IMR-90 (cell line): ENCODE measurements around the gene RNGTT. TPM values are rescaled to one million over a fixed set of nuclear protein-coding genes. Genes with fewer than 3 reads are reported as not detected.

Source experiments
- ATAC-seq: fragments of 200-7000 bp; cut with Tn5 transposase; 2 replicates; pipeline ENCODE4 v1.9.1; 2020; ENCODE audit warnings: low read depth, mild to moderate bottlenecking, moderate library complexity
- BruUV-seq: library from RNA; stranded (reverse); fragments of 400-500 nt; replicated peaks from 2 replicates; lab custom pipeline; 2021; lab: Mats Ljungman, UMichigan
- CTCF ChIA-PET: fragments of 300-600 bp; formaldehyde crosslinking; extraction: SDS; loops from one replicate; lab custom pipeline; 2021; ENCODE audit warnings: antibody characterized with exemption; lab: Yijun Ruan, JAX
- POLR2A ChIA-PET: fragments of 300-600 bp; sonication (Branson Sonifier 250); formaldehyde crosslinking; loops from one replicate; lab custom pipeline; 2022; ENCODE audit warnings: antibody characterized with exemption; ENCODE audit not compliant: unreplicated experiment; lab: Charles Lee
- DNase-seq: peaks from one replicate; pipeline ENCODE4 v3.0.0; 2013
- H2AFZ ChIP-seq: replicated peaks from 2 replicates; pipeline ENCODE3; 2013; ENCODE audit warnings: low read length, mild to moderate bottlenecking; ENCODE audit not compliant: poor library complexity
- H2AK5ac ChIP-seq: 2 replicates; pipeline ENCODE4 v1.6.1; 2013; ENCODE audit warnings: low read depth, low read length, inconsistent platforms
- H2AK9ac ChIP-seq: replicated peaks from 2 replicates; pipeline ENCODE3; 2013; ENCODE audit warnings: mild to moderate bottlenecking, low read depth, low read length, moderate library complexity; ENCODE audit not compliant: poor library complexity
- H2BK120ac ChIP-seq: 2 replicates; pipeline ENCODE4 v1.6.1; 2013; ENCODE audit warnings: low read depth, low read length, inconsistent platforms
- H2BK15ac ChIP-seq: 3 replicates; pipeline ENCODE4 v1.6.1; 2013; ENCODE audit warnings: low read depth, low read length, inconsistent platforms
- H2BK20ac ChIP-seq: 2 replicates; pipeline ENCODE4 v1.6.1; 2013; ENCODE audit warnings: low read depth, mild to moderate bottlenecking, inconsistent platforms, low read length, moderate library complexity
- H2BK5ac ChIP-seq: 2 replicates; pipeline ENCODE4 v1.6.1; 2013; ENCODE audit warnings: mild to moderate bottlenecking, low read depth, low read length, inconsistent platforms; ENCODE audit not compliant: poor library complexity, severe bottlenecking
- H3K14ac ChIP-seq: replicated peaks from 2 replicates; pipeline ENCODE4 v1.6.1; 2013; ENCODE audit warnings: low read depth, low read length, inconsistent platforms
- H3K18ac ChIP-seq: 2 replicates; pipeline ENCODE4 v1.6.1; 2013; ENCODE audit warnings: low read depth, low read length, control low read depth
- H3K23ac ChIP-seq: 2 replicates; pipeline ENCODE4 v1.6.1; 2013; ENCODE audit warnings: low read depth, low read length, inconsistent platforms
- H3K27ac ChIP-seq: 2 replicates; pipeline ENCODE4 v1.5.1; 2013; ENCODE audit warnings: mild to moderate bottlenecking, control low read depth, low read length; ENCODE audit not compliant: insufficient read depth
- H3K27me3 ChIP-seq: 2 replicates; pipeline ENCODE4 v1.6.1; 2013; ENCODE audit warnings: low read length; ENCODE audit not compliant: control insufficient read depth, insufficient read depth
- H3K36me3 ChIP-seq: 2 replicates; pipeline ENCODE4 v1.6.1; 2013; ENCODE audit warnings: low read length, mixed read lengths; ENCODE audit not compliant: control insufficient read depth, insufficient read depth
- H3K4ac ChIP-seq: 2 replicates; pipeline ENCODE4 v1.6.1; 2013; ENCODE audit warnings: low read depth, low read length, inconsistent platforms
- H3K4me1 ChIP-seq: 2 replicates; pipeline ENCODE4 v1.6.1; 2013; ENCODE audit warnings: low read length, mixed read lengths; ENCODE audit not compliant: control insufficient read depth, insufficient read depth
- H3K4me2 ChIP-seq: 2 replicates; pipeline ENCODE4 v1.6.1; 2013; ENCODE audit warnings: low read depth, mild to moderate bottlenecking, control low read depth, low read length, moderate library complexity
- H3K4me3 ChIP-seq: 2 replicates; pipeline ENCODE4 v1.5.1; 2013; ENCODE audit warnings: low read depth, mild to moderate bottlenecking, control low read depth, low read length, moderate library complexity; ENCODE audit not compliant: insufficient read depth
- H3K56ac ChIP-seq: 2 replicates; pipeline ENCODE4 v1.6.1; 2013; ENCODE audit warnings: low read length, inconsistent platforms; ENCODE audit not compliant: insufficient read depth; ENCODE audit errors: extremely low read depth
- H3K79me1 ChIP-seq, 2 experiments: 2 replicates each; pipeline ENCODE4 v1.6.1; 2013; ENCODE audit warnings: low read length in 2 of 2, inconsistent platforms in 1 of 2, low read depth in 1 of 2
- H3K9ac ChIP-seq: 2 replicates; pipeline ENCODE4 v1.6.1; 2013; ENCODE audit warnings: low read depth, low read length, control low read depth
- H3K9me1 ChIP-seq: 2 replicates; pipeline ENCODE4 v1.6.1; 2013; ENCODE audit warnings: low read length, inconsistent platforms; ENCODE audit not compliant: insufficient read depth
- H3K9me3 ChIP-seq: 2 replicates; pipeline ENCODE4 v1.6.1; 2013; ENCODE audit warnings: low read length; ENCODE audit not compliant: control insufficient read depth, insufficient read depth
- H4K20me1 ChIP-seq: 2 replicates; pipeline ENCODE4 v1.6.1; 2013; ENCODE audit warnings: low read length, inconsistent platforms; ENCODE audit not compliant: insufficient read depth
- H4K5ac ChIP-seq: 2 replicates; pipeline ENCODE4 v1.6.1; 2013; ENCODE audit warnings: mild to moderate bottlenecking, low read depth, low read length, control low read depth
- H4K8ac ChIP-seq, 2 experiments: 2 replicates each; pipeline ENCODE4 v1.6.1; 2013; ENCODE audit warnings: low read depth in 2 of 2, low read length in 2 of 2, control low read depth in 1 of 2, inconsistent platforms in 1 of 2
- H4K91ac ChIP-seq: 2 replicates; pipeline ENCODE4 v1.6.1; 2013; ENCODE audit warnings: low read depth, low read length, inconsistent platforms; ENCODE audit not compliant: insufficient read depth
- FOS ChIP-seq: fragments of 150-350 bp; IDR thresholded peaks from 2 replicates; pipeline ENCODE4 v1.6.1; 2016; ENCODE audit warnings: low read depth, low read length
- dilution Hi-C: fragments of 300-500 bp; cut with HindIII; formaldehyde crosslinking; loops from one replicate; pipeline ENCODE4 v1.14.3; 2018; ENCODE audit warnings: low sequenced_read_pairs; ENCODE audit not compliant: unreplicated experiment
- in situ Hi-C: fragments of 300-500 bp; cut with MboI; formaldehyde crosslinking; loops from 3 replicates; pipeline ENCODE4 v1.14.3; 2019; ENCODE audit warnings: low sequenced_read_pairs, inconsistent platforms, mixed read lengths
- intact Hi-C: fragments of 100-400 bp; cut with micrococcal nuclease; formaldehyde crosslinking; loops from 2 replicates; pipeline ENCODE4 v1.10.0; 2022
- polyA plus RNA-seq, 3 experiments: library from polyadenylated mRNA; depleted of rRNA; stranded (reverse); fragments of >200 nt; gene quantifications; 2 replicates each; pipeline ENCODE4 v1.2.3, GENCODE V29; 2012; ENCODE audit warnings: low replicate concordance in 1 of 3
- total RNA-seq: library from RNA; depleted of rRNA; stranded (reverse); fragments of >200 nt; gene quantifications from 2 replicates; pipeline ENCODE4 v1.2.3, GENCODE V29; 2012

Gene RNGTT
- total and polyA plus RNA-seq, 2 of the 4 experiments (the other 2 are of a cell fraction), result 5.4 to 21.7 TPM

DNA sequence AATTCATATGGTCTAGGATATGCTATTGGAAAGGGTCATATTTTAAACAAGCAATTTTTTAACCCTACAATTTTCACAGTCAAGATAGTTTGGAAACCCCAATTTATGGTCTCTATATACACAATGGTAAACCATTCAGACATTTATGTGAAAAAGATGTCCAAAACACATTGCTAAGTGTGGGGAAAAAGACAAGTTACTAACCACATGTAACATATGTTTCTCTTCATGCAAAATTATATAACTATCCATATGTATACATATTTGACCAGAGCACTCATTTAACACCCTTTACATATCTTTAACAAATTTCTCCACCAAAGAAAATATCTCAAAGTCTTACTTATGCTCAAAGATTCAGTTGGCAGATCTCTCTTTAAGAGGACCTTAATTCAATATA is 110.6 kb downstream of the RNGTT start:
- no peak overlapping the region for H4K91ac ChIP-seq
- no peak for ATAC-seq
- CTCF ChIA-PET, result interaction anchor here (0.7 kb wide), 1 partner anchor 12 kb away, joined by 4 read pairs; no protein-coding TSS in a partner anchor

More for the DNA sequence above, 110.6 kb downstream of the RNGTT start:
- Histone ChIP-seq H3K4me3 (no peak overlapping the region), H3K23ac (no peak overlapping the region), H3K9me1 (no peaks in the 10 kb centered on the region), H4K20me1 (no peaks in the 10 kb centered on the region), H3K27ac (no peak overlapping the region), H3K14ac (no peak overlapping the region), H4K8ac (no peak overlapping the region), H2AFZ (no peak overlapping the region), H3K4me1 (peaks cover 2% of the 10 kb centered on the region; the same call in 1 of the 2 replicates), H2BK5ac (no peak overlapping the region), H2BK120ac (no peak overlapping the region), H3K56ac (no peak overlapping the region), H2AK9ac (no peak overlapping the region), H3K9ac (no peak overlapping the region), H2BK15ac (no peak overlapping the region), H3K79me1 (0 out of 4 replicates have a peak, but pooled peaks cover 0 to 2% of the 10 kb centered on the region in 2 experiments), H3K9me3 (no peaks in the 10 kb centered on the region), H3K4ac (no peak overlapping the region), H2BK20ac (no peak overlapping the region), H3K18ac (no peak overlapping the region), H2AK5ac (no peak overlapping the region), H4K5ac (no peak overlapping the region), H3K4me2 (no peak overlapping the region), H3K27me3 (no peaks in the 10 kb centered on the region), H3K36me3 (no peaks in the 10 kb centered on the region)
- no peak for TF ChIP-seq FOS
- dilution Hi-C loops (no loop called here), in situ Hi-C loops (loop anchor here (25.0 kb wide), 1 partner anchor 1290 kb away; no protein-coding TSS in a partner anchor), intact Hi-C loops (no loop called here)
- POLR2A ChIA-PET, result no interaction called here
- DNase-seq, result no peak
- BruUV-seq, result no TSS peak
